Hematopoietic multipotent progenitor cell treated with erythropoietin and hydrocortisone succinate and interleukin-3 and kit ligand, for 6 days (in vitro differentiated cells): ENCODE measurements around the gene NDE1.
"Not testable (repeated sequence)": the region's sequence is repeated elsewhere in the genome, so short reads cannot be mapped to it uniquely, and the experiment has no call there.

Experiments used
- DNase-seq: peaks from one replicate; pipeline ENCODE4 v3.0.0-alpha.2; 2015

The NDE1 gene

GRCh38 chr16:15653227-15653626 is 3.2 kb downstream of the NDE1 start:
- no peak for DNase-seq

DNA sequence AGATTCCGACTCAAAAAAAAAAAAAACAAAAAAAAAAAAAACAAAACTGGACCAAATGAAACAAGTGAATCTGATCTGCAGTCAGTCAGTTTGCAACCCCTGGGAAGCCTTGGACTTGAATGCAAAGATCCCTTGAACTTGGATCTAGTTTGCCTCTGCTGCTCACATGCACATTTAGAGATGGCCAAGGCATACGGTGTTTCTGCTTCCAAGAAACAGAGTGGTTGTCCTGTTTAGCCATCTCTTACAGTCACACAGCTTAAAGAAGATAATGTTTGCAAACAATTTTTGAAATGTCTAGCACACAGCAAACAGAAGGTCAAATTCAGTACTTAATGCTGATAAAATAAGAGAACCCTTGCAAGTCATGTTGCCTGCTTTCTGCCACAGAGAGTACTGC is 4.5 kb downstream of the NDE1 start:
- no peak for DNase-seq

DNA sequence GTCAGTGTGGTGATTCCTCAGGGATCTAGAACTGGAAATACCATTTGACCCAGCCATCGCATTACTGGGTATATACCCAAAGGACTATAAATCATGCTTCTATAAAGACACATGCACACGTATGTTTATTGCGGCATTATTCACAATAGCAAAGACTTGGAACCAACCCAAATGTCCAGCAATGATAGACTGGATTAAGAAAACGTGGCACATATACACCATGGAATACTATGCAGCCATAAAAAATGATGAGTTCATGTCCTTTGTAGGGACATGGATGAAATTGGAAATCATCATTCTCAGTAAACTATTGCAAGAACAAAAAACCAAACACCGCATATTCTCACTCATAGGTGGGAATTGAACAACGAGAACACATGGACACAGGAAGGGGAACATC is 5.5 kb downstream of the NDE1 start:
- not testable (repeated sequence) for DNase-seq

DNA sequence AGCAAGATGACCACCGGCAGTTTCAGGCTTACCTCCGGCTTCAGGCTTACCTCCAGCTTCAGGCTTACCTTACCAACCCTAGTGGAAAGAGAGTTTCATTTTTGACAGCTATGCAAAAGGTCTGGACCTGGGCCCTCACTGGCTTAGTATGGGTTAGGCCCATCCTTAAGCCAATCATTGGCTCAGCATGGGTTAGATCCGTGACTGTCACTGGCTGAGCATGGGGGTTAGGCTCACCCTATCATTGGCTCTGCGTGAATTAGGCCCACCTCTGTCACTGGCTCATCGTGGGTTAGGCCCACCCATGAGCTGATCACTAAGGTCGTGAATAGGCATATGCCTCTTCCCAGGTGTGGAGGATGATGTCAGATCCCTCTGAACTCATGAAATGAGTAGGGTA is 8.1 kb downstream of the NDE1 start:
- DNase-seq = no peak

DNA sequence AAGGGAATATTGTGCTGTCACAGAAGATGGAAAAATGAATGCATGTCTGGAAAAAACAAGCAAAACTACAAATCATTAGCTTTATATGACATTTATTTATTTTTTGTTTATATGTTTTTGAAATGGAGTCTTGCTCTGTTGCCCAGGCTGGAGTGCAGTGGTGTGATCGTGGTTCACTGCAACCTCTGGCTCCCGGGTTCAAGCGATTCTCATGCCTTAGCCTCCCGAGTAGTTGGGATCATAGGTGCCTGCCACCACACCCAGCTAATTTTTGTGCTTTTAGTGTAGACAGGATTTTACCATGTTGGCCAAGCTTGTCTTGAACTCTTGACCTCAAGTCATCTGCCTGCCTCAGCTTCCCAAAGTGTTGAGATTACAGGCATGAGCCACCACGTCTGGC is 8.5 kb downstream of the NDE1 start:
- no peak for DNase-seq

- DNase-seq = no peak
These were observed 10.2 kb downstream of the NDE1 start for GRCh38 chr16:15660203-15660601.

DNA sequence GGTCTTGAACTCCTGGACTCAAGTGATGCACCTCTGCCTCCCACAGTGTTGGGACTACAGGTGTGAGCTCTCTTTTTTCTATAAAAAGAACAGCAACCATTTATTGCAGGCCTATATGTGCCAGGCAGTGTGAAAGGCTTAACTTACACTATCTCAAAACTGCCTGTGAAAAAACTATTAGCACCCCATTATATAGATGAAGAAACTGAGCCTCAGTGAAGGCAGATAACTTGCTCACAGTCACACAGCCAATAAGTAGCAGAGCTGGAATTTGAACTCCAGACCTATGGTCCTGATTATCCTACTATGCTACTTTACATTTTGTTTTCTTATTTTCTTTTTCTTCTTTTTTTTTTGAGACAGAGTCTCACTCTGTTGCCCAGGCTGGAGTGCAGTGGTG is 15.1 kb downstream of the NDE1 start:
- DNase-seq = no peak

GRCh38 chr16:15667091-15667742 is 17.2 kb downstream of the NDE1 start:
- no peak for DNase-seq

GRCh38 chr16:15671530-15672117 is 21.6 kb downstream of the NDE1 start:
- no peak for DNase-seq

DNA sequence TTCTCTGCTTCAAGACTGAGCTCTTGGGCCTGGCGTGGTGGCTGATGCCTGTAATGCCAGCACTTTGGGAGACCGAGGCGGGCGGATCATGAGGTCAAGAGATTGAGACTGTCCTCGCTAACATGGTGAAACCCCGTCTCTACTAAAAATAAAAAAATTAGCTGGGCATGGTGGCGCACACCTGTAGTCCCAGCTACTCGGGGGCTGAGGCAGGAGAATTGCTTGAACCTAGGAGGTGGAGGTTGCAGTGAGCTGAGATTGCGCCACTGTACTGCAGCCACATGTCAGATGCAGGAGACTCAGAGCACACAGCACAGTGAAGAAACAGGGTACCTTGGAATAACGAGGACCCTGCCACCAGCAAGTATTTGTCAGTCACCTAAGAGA is 22.1 kb downstream of the NDE1 start:
- not testable (repeated sequence) for DNase-seq

DNA sequence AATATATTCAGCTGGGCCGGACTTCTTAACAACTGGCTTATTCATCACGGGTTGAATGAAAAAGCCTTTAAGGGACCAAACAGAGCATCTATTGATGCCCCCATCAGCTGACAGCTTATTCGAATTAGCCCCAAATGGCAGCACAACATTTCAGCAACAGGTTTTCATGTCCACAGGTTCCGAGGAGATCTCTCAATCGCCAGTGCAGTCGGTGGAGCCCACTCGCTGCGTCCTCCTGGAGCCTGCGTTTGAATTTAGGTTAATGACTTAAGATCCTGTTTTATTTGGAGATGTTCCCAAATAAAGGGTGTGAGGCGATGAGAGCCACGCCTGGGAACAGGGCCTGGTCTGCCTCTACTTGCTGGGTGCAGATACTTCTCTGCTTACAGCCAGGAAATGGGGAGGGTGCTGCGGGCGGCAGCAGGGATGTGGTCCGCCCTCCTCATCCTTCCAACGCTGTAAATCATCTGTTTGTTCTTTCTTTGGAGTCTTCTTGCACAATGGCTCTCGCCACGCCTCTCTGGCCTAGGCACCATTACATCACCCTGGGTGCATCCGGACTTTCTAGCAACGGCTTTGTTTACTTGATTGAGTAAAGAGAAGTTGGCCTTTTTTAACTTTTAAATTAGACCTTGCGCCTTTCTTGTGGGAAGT is 22.6 kb downstream of the NDE1 start:
- peak; percentile 86 for DNase-seq

- no peak for DNase-seq
These were observed 24.5 kb downstream of the NDE1 start for GRCh38 chr16:15674571-15674970.

- DNase-seq = no peak
These were observed 26.5 kb downstream of the NDE1 start for GRCh38 chr16:15676506-15676905.

DNA sequence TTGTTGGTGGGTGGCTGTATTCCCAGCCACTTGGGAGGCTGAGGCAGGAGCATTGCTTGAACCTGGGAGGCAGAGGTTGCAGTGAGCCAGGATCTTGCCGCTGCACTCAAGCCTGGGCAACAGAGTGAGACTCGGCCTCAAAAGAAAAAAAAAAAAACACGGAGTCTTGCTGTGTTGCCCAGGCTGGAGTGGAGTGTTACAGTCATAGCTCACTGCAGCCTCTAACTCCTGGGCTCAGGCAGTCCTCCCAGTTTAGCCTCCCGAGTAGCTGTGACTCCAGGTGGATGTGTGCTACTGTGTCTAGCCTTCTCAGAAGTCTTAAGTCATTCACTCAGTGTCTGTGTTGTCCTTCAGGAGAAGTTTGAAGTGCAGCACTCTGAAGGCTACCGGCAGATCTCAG is 27.4 kb downstream of the NDE1 start:
- no peak for DNase-seq

- peak; percentile 86 for DNase-seq
These were observed 32.1 kb downstream of the NDE1 start for GRCh38 chr16:15682105-15682570.

- DNase-seq = no peak
These were observed 36.2 kb downstream of the NDE1 start for GRCh38 chr16:15686287-15686686.

GRCh38 chr16:15689290-15689689 is 39.2 kb downstream of the NDE1 start:
- DNase-seq = no peak

GRCh38 chr16:15690296-15690695 is 40.3 kb downstream of the NDE1 start:
- no peak for DNase-seq

GRCh38 chr16:15691046-15691445 is 41.0 kb downstream of the NDE1 start:
- no peak for DNase-seq

GRCh38 chr16:15692508-15692907 is 42.5 kb downstream of the NDE1 start:
- not testable (repeated sequence) for DNase-seq

GRCh38 chr16:15694499-15694898 is 44.5 kb downstream of the NDE1 start:
- no peak for DNase-seq

DNA sequence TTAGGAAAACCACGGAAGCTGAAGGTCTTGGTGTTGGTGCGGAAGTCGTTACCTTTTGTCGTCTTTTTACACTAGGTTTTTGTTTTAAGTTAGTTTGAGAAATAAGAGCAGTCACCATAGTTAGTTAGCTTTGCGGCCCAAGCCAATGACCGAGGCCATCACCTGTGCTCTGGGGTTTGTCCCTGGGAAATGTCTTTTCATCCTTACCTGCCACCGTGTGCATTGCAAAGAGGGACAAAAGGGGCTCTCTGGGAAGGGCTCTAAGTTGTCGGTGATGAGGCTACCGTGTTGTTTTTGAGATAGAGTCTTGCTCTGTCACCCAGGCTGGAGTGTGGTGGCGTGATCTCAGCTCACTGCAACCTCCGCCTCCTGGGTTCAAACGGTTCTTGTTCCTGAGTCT is 49.8 kb downstream of the NDE1 start:
- no peak for DNase-seq

- DNase-seq = no peak
These were observed 51.3 kb downstream of the NDE1 start for GRCh38 chr16:15701367-15701766.
